NCI-H460 (cell line): Measurements from ENCODE around the gene IRF5. TPM values are rescaled to one million over a fixed set of nuclear protein-coding genes. Genes with fewer than 3 reads are reported as not detected.

Source experiments
- DNase-seq: peaks from one replicate; pipeline ENCODE4 v3.0.0-alpha.2; 2016; ENCODE audit warnings: low read depth; ENCODE audit errors: extremely low read depth
- polyA plus RNA-seq: library from polyadenylated mRNA; depleted of rRNA; stranded (reverse); fragments of >200 nt; gene quantifications from 2 replicates; pipeline ENCODE4 v1.2.3, GENCODE V29; 2014; cell fraction: nucleus; rRNA removed
- total RNA-seq: library from RNA; depleted of rRNA; stranded (reverse); fragments of >200 nt; shearing (Covaris generic); gene quantifications from 2 replicates; pipeline ENCODE4 v1.2.3, GENCODE V29; 2014; rRNA removed

The IRF5 gene, protein sequence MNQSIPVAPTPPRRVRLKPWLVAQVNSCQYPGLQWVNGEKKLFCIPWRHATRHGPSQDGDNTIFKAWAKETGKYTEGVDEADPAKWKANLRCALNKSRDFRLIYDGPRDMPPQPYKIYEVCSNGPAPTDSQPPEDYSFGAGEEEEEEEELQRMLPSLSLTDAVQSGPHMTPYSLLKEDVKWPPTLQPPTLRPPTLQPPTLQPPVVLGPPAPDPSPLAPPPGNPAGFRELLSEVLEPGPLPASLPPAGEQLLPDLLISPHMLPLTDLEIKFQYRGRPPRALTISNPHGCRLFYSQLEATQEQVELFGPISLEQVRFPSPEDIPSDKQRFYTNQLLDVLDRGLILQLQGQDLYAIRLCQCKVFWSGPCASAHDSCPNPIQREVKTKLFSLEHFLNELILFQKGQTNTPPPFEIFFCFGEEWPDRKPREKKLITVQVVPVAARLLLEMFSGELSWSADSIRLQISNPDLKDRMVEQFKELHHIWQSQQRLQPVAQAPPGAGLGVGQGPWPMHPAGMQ
- total RNA-seq: 6.5 and 9.3 TPM in 2 replicates
- 7.4 and 14.5 TPM in 2 replicates for polyA plus RNA-seq

GRCh38 chr7:128937647-128938543 is at the start of gene IRF5:
Gene IRF5, plus strand, starts transcription at chr7:128937927. Its CDS starts 4,155 bp downstream, at chr7:128942082.
- peak; percentile 28 for DNase-seq

DNA sequence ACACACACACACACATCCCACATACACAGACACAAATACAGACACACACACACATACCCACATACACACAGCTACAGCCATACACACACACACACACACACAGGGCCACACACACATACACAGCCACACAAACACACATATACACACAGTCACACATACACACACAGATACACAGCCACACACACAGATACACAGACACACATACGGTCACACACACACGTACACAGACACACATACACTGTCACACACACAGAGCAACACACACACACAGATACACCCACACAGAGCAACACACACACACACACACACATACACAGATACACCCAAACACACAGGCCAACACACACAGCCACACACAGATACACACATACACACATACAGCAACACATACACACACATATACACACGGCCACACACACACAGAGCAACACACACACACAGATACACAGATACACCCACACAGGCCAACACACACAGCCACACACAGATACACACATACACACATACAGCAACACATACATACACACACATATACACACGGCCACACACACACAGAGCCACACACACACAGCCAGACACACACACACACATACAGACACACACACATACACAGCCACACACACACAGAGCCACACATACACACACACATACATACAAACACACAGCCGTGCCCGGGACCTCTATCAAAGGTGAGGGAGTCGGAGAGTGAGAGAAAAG is 49.5 kb upstream of the IRF5 start:
- no peak for DNase-seq

- DNase-seq: no peak
Measured at GRCh38 chr7:128888756-128889095, 49.0 kb upstream of the IRF5 start.

DNA sequence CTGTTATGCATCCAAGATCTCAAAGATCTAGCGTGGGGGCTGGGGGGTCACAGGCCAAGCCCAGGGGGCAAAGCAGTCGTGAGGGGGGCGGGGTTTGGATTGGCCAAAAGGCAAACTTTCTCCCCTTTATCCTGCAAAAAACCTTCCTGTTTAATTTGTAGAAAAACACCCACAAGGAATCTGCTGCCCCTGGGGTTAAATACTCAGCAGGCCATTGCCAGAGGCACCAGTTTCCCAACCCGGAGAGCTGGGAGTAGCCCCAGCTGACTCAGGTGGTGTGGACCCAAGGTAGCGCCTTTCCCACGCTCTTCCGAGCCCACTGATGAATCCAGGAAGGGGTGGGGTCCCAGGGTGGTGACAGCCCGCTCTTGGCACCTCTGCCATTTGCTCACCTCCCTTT is 48.6 kb upstream of the IRF5 start:
- DNase-seq: no peak

- DNase-seq: peak; percentile 30
Measured at GRCh38 chr7:128890306-128891109, 47.2 kb upstream of the IRF5 start.

- DNase-seq: no peak
Measured at GRCh38 chr7:128891110-128891941, 46.4 kb upstream of the IRF5 start.

- no peak for DNase-seq
Measured at GRCh38 chr7:128891942-128892269, 45.8 kb upstream of the IRF5 start.

- DNase-seq: no peak
Measured at GRCh38 chr7:128892521-128893250, 45.0 kb upstream of the IRF5 start.

DNA sequence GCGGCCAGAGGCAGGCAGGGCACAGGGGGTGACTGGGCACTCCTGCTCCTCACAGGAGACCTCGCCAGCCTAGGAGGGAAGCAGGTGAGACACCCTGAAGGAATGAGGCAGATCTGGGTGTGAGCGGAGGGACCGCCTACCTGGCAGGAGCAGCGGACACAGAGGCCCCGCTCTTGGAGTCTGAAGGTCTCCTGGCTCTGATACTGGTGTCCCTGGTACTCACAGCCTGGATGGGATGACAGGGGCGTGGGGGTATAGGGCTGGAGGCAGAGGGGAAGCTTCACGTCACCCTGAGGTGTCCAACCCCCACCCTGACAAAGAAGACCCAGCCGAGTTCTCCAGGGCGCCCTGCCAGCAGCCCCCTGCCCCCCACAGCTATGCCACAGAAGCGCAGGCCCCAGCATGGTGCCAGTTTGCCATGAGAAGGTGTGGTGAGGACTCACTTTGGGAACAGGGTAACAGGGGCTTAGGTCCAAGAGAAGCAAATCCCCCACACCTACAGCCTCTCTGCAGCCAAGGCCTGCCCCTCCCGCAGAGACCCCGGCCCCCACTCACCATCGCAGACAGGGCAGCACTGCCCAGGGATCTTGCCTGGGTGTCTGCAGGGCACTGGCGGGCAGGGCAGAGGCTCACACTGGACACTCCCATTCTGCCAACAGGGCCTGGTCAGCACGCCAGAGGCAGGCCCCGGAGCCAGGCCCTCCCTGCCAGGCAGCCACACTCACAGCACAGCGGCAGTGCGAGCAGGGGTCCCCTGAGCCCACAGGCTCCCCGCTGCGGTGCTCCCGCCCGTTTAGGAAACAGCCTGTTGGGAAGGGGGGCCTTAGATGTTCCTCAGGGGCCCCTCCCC is 44.3 kb upstream of the IRF5 start:
- no peak for DNase-seq

- DNase-seq: no peak
Measured at GRCh38 chr7:128894101-128894440, 43.7 kb upstream of the IRF5 start.

- no peak for DNase-seq
Measured at GRCh38 chr7:128895320-128895719, 42.4 kb upstream of the IRF5 start.

DNA sequence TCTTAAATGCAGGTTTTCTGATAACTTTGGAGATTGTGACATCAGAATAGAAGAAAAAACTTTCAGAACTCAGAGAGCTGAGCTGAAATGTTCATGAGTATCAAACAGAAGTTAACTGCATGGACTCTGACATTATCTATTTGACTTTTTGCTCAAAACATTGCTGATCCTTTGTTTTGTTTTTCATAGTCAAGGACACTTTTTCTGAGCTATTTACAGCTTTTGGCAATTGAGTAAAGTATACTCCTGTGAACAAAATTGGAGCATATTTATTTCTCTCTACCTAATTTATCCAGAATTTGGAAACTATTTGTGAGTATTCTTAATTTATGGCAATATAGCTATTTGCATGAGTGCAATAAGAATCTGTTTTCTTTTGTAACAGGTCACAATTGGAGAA is 38.3 kb upstream of the IRF5 start:
- no peak for DNase-seq

- no peak for DNase-seq
Measured at GRCh38 chr7:128900237-128900636, 37.5 kb upstream of the IRF5 start.

DNA sequence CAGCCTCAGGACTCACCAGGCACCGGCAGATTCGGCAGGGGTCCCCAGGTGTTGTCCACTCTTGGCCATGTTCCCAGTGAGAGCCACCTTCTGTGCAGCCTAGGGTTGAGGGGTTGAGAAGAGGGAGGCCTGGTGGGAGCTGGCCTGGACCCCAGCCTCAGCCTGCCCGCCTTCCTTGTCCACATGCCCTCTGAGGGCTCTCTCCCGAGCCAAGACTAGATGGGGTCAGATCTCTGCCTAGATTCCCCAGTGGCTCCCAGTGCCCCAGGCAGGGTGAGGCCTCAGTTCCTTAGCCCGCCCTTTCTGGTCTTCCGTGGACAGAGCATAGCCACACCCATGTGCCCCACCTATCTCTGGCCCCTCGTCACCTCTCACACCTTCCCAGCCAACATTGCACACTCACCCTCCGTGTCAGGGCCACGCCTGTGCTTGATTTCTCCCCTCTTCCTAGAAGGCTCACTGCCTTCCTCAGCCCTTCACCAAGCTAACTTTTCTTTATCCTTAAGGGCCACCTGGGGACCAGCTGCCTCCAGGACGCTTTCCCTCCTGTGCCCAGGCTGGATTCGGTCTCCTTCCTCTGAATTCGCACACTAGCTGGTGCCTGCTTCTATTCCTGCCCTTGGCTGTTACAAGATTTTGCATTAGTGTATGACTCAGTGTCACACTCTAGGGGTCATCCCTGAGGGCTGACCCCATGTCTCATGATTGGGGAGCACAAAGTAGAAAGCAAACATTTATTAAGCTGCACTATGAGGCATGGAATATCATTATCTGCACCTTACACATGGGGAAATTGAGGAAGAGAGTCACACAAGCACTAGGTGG is 34.8 kb upstream of the IRF5 start:
- DNase-seq: no peak

DNA sequence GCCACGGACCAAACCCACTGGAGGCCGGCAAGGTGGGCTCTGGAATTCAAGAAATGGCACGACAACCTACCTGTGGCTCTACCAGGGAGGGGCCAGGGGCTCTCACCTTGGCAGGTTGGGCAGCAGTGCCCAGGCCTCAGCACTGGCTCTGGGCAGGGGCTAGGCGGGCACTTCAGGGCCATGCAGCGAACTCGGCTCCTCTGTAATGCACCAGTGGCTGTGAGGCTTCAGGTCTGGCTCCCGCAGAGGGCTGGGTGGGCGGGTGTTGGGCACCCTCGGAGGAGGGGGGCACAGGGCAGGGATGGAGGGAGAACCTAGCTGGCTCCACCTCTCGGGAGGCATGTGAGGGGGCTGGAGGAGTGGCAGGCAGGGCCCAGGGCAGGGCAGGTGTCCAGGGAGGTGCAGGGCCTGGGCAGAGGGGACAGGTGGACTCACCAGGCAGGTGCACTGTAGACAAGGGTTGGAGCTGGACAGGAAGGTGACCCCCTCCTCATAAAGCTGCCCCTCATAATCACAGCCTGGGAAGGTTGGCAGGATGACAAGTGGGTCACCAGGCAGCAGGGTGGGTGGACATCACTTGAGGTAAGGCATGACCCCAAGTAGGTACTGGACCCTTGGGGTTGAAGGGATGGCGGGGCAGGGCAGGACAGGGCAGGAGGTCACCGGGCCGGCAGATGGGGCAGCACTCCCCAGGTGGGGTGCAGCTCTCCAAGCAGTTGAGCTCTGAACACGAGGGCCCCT is 33.9 kb upstream of the IRF5 start:
- no peak for DNase-seq
